BJ (cell line): Measurements from ENCODE around the gene MICALL1. TPM values are rescaled to one million over a fixed set of nuclear protein-coding genes. Genes with fewer than 3 reads are reported as not detected.
"Not testable (repeated sequence)": the region's sequence is repeated elsewhere in the genome, so short reads cannot be mapped to it uniquely, and the experiment has no call there.

Source experiments
- CTCF ChIA-PET: fragments of 350-600 bp; formaldehyde crosslinking; extraction: SDS; loops from one replicate; lab custom pipeline; 2021; ENCODE audit warnings: antibody characterized with exemption, inconsistent platforms; lab: Yijun Ruan, JAX
- POLR2A ChIA-PET: fragments of 300-600 bp; sonication (Branson Sonifier 250); formaldehyde crosslinking; extraction: SDS; loops from one replicate; lab custom pipeline; 2021; ENCODE audit warnings: antibody characterized with exemption; lab: Charles Lee
- DNase-seq: peaks from one replicate; pipeline ENCODE4 v3.0.0-alpha.2; 2011; ENCODE audit warnings: low read depth
- H3K27me3 ChIP-seq: 2 replicates; pipeline ENCODE4 v1.6.0; 2011; ENCODE audit warnings: low read length; ENCODE audit not compliant: control insufficient read depth, insufficient read depth
- H3K36me3 ChIP-seq: 2 replicates; pipeline ENCODE4 v1.5.1; 2011; ENCODE audit warnings: low read length; ENCODE audit not compliant: control insufficient read depth, insufficient read depth
- H3K4me3 ChIP-seq: 2 replicates; pipeline ENCODE4 v1.5.1; 2011; ENCODE audit warnings: low read depth, mild to moderate bottlenecking, control low read depth, low read length
- polyA plus RNA-seq: library from polyadenylated mRNA; depleted of rRNA; stranded (reverse); fragments of >200 nt; gene quantifications from 2 replicates; pipeline ENCODE4 v1.2.3, GENCODE V29; 2011
- TF ChIP-seq, protein P1 (sequence below): IDR thresholded peaks from 2 replicates; pipeline ENCODE4 v1.5.1; 2011; ENCODE audit warnings: low read depth, mild to moderate bottlenecking, control low read depth, inconsistent platforms, low read length, moderate library complexity; ENCODE audit not compliant: insufficient read depth

MICALL1 gene
- polyA plus RNA-seq, 1 experiment = 26.5 TPM

DNA sequence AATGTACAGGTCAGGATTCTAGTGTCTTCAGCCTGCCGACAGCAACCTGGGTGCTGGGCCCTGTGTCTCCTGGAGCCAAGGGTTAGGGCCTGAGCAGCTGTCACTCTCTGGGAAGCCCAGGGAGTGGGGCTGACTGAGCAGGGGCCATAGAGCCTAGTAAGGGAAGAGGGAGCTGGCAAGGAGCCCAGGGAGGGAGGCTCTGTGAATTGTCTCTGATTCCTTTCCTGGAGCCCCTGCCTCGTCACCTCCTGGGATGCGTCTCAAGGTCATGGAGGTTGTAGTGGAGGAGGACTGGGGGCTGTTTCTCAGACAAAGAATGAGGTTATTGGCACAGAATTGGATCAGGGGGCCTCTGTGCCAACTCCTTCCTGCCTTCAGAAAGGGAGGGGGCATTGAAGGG lies 66.4 kb downstream of the MICALL1 start:
- ChIA-PET CTCF (interaction anchor here (1.5 to 8.5 kb wide), 2 partner anchors 85 to 157 kb away, joined by 6 to 82 read pairs; no protein-coding TSS in a partner anchor), POLR2A (no interaction called here)
- no peak for DNase-seq

DNA sequence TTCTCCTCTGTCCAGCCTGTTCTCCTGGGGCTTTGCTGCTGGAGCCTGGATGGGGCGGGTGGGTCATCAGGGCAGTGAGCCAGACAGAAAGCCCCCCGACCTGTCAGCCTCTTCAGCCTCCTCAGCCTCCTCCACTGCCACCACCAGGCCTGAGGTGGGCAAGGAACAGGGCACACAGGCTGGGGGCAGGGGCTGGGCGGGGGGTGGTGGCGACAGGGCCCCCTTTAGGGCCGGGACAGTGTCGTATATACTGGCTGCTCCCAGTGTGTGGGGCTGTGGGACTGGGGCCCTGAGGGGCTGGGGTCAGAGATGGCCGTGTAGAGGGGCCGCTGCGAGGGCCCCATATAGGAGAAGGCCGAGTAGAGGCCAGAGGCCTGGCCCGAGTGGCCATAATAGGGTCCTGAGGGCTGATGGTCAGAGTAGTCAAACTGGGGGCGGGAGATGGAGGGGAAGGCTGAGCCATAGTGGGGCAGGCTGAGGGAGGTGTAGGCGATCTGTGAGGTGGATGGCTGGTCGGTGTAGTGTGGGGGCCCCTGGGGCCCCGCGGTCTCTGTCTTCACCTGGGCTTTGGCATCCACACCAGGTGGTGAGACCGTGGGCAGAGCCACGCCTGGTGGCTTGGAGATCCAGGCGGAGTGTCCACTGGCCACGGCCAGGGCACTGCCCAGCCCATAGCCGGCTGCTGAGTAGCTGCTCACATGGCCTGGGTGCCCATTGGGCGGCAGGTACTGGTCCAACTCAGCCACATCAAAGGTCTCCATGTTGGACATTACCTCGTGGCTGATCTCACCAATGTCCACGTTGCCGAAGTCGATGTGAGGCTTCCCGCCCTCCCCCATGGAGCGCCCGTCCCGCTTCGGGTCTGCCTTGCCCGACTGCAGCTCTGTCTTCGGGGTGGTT lies 67.4 kb downstream of the MICALL1 start:
- Histone ChIP-seq H3K4me3 (no peak overlapping the region), H3K36me3 (peaks cover 4% of the 10 kb centered on the region), H3K27me3 (no peaks in the 10 kb centered on the region)
- CTCF ChIA-PET = no interaction called here
- TF ChIP-seq, protein P1, sequence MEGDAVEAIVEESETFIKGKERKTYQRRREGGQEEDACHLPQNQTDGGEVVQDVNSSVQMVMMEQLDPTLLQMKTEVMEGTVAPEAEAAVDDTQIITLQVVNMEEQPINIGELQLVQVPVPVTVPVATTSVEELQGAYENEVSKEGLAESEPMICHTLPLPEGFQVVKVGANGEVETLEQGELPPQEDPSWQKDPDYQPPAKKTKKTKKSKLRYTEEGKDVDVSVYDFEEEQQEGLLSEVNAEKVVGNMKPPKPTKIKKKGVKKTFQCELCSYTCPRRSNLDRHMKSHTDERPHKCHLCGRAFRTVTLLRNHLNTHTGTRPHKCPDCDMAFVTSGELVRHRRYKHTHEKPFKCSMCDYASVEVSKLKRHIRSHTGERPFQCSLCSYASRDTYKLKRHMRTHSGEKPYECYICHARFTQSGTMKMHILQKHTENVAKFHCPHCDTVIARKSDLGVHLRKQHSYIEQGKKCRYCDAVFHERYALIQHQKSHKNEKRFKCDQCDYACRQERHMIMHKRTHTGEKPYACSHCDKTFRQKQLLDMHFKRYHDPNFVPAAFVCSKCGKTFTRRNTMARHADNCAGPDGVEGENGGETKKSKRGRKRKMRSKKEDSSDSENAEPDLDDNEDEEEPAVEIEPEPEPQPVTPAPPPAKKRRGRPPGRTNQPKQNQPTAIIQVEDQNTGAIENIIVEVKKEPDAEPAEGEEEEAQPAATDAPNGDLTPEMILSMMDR = no peak
- no peak for DNase-seq
- POLR2A ChIA-PET = interaction anchor here (0.5 kb wide), 1 partner anchor 54 kb away, joined by 4 read pairs; no protein-coding TSS in a partner anchor

More for the DNA sequence above, 66.4 kb downstream of the MICALL1 start:
- H3K36me3 ChIP-seq = peaks cover 4% of the 10 kb centered on the region
- no peak overlapping the region for H3K4me3 ChIP-seq
- H3K27me3 ChIP-seq = no peaks in the 10 kb centered on the region
- TF ChIP-seq, protein P1 = no peak

GRCh38 chr22:37975153-37975552 lies 69.1 kb downstream of the MICALL1 start:
- Histone ChIP-seq H3K36me3 (no peaks in the 10 kb centered on the region; the same call in 1 of the 2 replicates), H3K27me3 (no peaks in the 10 kb centered on the region), H3K4me3 (no peak overlapping the region)
- DNase-seq = no peak
- TF ChIP-seq, protein P1 = no peak
- ChIA-PET POLR2A (no interaction called here), CTCF (interaction anchor here (0.9 to 2.7 kb wide), 2 partner anchors 9 to 10 kb away, joined by 3 to 10 read pairs; no protein-coding TSS in a partner anchor)

DNA sequence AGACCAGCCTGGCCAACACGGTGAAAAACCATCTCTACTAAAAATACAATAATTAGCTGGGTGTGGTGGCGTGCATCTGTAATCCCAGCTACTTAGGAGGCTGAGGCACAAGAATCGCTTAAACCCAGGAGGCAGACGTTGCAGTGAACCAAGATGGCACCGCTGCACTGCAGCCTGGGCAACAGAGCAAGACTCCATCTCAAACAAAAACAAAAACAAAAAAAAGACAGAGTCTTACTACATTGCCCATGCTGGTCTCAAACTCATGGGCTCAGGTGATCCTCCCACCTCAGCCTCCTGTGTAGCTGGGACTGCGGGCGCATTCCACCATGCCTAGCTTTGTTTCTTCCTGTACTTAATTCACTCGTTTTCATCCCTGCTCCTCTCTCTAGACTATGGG lies 69.9 kb downstream of the MICALL1 start:
- H3K36me3 ChIP-seq, H3K27me3 ChIP-seq, POLR2A ChIA-PET, H3K4me3 ChIP-seq, DNase-seq: not testable (repeated sequence)
- CTCF ChIA-PET = interaction anchor here (0.7 to 2.7 kb wide), 4 partner anchors 10 to 121 kb away, joined by 3 to 10 read pairs (median 4); no protein-coding TSS in a partner anchor

DNA sequence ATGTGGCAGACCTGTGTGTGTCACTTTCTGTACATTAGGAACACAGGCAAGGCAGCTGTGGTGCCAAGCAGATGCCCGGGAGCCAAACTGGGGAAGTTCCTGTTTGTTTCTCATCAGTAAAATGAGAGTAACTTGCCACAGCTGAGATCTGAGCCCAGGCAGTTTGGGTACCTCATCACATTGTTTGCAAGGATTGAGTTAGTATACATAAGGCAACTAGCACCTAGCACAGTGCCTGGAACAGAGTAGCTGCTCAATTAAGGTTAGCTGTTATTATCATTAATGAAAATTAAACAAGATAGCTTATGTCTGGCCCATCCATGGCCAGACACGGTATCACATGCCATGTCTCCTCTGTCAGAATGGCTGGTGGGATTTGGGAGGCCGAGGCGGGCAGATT lies 70.5 kb downstream of the MICALL1 start:
- H3K4me3 ChIP-seq = no peak overlapping the region
- POLR2A ChIA-PET = no interaction called here
- H3K36me3 ChIP-seq = no peaks in the 10 kb centered on the region
- no peaks in the 10 kb centered on the region for H3K27me3 ChIP-seq
- no peak for DNase-seq
- TF ChIP-seq, protein P1 = no peak
- CTCF ChIA-PET = interaction anchor here (0.7 to 2.7 kb wide), 5 partner anchors 10 to 121 kb away, joined by 3 to 10 read pairs (median 3); no protein-coding TSS in a partner anchor
